ENCODE measurements around the gene PDIA4.
"Not testable (repeated sequence)": the region's sequence is repeated elsewhere in the genome, so short reads cannot be mapped to it uniquely, and the experiment has no call there.

Gene PDIA4

DNA sequence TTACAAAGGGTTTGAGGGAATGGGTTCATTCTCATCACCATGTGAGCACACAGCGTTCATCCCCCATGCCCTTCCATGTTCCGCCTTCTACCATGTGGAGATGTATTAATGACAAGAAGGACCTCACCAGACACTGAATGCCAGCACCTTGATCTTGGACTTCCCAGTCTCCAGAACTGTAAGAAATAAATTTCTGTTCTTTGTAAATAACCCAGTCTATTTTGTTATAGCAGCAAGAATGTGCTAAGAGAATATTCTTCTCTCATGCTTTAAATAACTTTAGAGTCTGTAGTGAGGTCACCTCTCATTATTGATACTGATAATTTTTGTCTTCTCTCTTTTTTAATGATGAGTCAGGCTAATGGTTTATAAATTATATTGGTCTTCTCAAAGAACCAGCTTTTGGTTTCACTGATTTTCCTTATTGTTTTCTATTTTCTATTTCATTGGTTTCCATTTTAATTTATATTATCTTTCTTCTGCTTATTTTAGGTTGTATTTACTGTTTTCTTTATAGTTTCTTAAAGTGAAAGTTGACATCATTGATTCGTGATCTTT is 3.1 kb upstream of the PDIA4 start:
- no peak for DNase-seq (ENCODE audit: low spot score)

DNA sequence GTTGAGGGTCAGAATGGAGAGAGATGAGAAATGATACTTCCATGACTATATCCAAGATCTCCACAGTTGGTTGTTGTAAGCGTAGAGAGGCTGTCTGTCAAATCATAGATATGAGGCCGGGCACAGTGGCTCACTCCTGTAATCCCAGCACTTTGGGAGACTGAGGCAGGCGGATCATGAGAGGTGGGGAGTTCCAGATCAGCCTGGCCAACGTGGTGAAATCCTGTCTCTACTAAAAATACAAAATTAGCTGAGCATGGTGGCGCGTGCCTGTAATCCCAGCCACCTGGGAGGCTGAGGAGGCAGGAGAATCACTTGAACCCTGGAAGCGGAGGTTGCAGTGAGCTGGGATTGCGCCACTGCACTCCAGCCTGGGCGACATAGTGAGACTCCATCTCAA is 2.1 kb upstream of the PDIA4 start:
- not testable (repeated sequence) for DNase-seq (ENCODE audit: low spot score)

DNA sequence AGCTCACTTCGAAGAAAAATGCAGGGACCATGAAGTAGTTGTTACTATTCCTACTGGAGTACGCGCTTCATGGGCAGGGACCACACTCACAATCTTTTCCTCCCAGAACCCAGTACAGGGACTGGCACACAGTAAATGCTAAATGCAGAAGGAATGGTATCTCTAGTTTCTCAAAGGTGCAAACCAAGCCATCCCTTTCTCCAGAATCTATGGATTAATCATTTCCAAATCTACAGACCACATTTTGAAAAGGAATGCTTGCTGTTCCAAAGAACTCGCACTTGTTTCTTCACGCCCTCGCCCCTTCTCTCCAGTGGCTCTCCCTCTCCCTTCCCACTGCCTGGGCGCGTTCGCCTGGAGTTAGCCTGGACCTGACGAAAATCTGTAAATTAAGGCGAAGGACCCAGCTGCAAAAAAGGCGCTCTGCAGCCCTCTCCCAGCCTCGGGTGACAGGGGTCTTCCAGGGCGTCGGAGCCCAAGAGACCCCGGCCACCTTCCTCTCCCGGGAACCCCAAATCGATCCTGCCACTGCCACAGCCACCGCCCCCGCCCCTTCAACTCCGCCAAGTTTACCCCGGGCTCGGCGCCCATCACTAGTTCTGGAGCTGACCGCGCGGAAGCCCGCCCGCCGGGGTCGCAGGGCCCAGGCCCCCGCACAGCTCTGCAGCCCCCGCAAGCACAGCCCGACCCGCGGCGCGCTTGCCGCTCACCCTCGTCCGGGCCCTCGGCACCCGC is 527 bp downstream of the PDIA4 start:
- DNase-seq (ENCODE audit: low spot score): peak; percentile 41

DNA sequence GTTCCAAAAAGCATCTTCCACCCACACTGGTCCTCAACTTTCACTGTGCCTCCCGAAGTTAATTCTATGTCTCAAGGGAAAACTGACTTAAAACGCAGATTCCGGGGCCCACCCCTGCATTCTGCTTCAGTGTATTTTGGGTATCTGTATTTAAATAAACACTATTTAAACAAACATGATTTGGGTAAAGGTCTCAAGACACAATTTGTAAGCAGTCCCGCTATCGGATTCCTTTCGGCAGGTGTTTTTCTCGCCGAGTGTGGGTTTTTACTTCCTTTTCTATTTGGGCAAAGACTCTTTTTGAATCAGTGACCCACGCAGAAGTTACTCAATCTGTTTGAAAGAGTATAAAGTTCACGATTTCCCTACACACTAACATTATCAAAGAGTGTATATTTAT is 1.2 kb downstream of the PDIA4 start:
- DNase-seq (ENCODE audit: low spot score): peak; percentile 58

DNA sequence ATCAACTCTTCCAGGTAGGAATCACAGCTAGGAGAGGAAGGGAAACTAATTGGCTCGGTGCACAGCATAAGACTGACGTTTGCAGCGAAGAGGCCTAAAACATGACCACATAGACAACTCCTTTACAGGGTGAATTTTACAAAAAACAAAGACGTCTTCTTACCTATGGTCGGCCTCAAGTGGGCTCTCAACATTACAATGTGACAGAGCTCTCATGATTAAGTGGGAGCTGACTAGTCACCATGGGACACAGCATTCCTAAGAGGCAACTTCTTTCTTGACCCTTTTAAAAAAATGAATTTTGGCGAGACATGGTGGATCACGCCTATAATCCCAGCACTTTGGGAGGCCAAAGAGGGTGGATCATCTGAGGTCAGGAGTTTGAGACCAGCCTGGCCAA is 4.6 kb downstream of the PDIA4 start:
- DNase-seq (ENCODE audit: low spot score): no peak

DNA sequence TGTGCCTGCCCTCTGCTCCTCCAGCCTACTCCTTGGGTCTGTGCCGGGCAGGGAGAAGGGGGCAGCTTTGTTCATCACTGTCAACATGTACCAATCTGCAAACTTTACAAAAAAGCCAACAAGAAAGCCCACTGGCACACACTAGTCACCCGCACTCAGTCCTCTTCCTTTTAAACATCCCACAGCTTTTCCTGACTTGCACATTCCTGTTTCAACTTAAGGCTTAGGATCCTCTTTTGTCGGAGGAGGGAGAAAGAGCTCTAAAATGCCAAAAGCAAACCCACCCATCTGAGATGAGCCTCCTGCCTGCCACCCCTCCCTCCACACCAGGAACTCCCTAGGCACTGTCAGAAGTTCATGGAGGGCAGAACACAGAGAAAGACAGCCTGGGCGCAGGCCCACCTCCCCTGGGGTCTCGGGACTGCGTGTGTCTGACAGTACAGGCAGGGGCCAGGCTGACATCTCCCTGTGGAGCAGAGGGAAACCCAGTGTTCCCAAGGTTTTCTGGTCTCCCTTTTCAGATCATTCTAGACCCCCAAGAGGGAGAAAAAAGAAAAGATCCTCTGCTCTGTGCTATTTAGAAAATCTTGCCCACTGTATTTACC is 5.4 kb downstream of the PDIA4 start:
- no peak for DNase-seq (ENCODE audit: low spot score)

DNA sequence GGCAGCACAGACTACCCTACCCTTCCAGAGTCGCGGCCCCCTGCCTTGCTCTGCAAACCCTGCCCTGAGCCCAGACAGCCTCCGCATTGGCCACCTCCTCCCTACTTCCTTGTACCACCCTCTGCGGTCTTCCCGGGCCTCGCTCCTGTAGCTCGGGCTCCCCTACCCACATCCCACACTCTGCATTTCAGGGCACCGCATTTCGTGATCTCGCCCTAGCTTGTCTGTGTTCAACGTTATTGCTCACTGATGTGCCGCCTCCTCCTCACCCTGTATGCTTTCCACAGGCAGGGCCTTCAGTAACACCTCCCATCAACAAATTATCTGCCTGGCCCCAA is 6.6 kb downstream of the PDIA4 start:
- DNase-seq (ENCODE audit: low spot score): no peak

DNA sequence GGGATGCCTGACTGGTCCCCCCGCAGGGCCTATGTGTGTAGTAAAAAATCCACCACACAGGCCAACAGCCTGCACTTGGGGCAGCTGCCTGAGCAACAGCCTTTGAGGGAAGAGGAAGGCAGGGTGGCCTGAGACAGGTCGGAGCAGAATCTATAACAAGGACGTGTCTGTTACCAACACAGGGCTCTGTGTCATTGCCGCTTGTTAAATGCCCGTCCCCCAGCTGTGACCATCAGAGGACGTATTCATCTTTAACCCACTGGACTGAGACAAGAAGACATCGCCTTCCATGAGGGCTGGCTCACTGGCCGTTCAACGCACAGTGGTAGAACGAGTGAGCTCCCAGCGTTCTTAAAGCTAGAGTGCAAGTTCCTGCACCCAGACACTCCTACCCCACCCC is 7.8 kb downstream of the PDIA4 start:
- DNase-seq (ENCODE audit: low spot score): no peak

DNA sequence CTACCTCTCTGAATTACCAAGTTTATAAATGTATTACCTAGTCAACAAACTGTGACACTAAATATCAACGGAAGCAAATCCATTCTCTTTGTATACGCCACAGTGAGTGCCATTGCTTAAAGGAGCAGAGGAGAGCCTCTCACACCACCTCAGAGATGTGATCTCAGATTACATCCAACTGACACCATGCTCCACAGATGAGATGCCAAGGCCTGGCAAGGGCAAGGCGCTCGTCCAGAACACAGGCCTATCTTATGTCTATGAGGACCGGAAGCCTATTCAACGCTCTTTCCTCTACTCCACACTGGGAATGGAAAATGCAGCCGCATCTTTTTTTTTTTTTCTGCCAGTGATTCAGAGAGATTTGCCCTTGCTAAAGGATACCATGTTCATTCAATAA is 11.4 kb downstream of the PDIA4 start:
- no peak for DNase-seq (ENCODE audit: low spot score)

DNA sequence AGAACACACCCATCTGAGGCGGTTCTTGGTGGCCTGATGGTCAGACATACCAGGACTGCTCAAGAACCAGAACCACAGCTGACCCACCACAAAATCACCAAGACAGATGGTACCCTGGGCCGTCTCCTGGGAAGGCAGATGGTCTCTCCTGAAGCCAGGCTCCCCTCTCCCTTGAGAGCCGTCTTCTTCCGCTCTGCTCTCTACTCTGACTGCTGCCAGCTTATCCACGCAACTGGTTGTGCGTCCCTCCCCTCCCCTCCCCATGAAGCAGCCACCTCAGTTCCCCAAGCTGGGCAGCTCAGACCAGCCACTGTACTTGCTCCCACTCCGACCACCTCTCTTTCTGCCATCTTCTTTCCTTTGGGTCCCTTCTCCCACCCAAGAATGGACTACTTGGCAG is 14.0 kb downstream of the PDIA4 start:
- no peak for DNase-seq (ENCODE audit: low spot score)

DNA sequence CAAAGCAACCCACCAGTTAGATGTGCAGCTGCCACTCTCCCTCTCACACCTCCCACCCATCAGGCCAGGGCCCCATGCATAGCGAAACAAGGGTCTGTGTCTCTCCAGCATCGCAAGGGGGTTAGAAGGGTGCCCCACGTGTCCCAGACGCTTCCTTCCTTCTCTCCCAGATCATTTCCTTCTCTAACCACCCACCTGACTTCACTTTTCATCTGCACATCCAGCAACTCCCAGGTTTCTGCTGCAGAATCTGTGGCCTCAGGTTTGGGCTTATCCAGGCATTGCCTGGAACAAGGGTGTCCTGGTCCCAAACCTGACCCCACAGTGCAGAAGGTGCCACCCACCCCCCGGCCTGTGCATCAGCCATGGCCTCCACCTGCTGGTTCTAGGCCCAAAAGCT is 14.4 kb downstream of the PDIA4 start:
- no peak for DNase-seq (ENCODE audit: low spot score)

DNA sequence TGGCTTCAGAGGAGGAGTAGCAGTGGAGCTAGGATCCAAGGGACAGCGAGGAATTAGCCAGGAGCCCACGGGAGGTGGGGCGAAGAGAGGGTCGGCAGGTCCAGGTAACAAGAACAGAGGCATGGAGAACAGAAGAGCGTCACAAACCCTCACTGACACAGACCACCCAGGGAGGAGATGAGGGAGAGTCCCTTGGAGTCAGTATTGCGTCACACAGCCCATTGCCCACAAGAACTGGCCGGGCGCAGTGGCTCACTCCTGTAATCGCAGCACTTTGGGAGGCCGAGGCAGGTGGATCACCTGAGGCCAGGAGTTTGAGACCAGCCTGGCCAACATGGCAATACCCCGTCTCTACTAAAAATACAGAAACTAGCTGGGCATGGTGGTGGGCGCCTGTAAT is 15.6 kb downstream of the PDIA4 start:
- DNase-seq (ENCODE audit: low spot score): not testable (repeated sequence)

DNA sequence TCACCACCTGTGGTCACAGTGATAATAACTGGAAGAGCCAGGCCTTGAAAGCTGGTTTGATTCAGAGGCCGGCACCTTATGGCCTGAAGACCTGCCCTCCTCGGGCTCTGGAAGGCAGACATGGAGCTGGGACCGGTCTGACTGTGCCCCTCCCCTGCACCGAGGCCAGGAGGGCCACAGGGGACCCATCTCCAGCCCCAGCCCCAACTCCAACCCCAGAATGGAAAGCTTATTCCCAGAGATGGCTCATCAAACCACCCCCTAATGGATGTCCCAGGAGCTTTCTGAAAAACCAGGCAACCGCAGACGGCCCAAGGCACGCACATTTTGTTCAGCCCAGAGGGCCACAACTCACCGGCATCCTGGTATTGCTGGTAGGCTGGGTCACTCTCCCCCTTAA is 16.8 kb downstream of the PDIA4 start:
- DNase-seq (ENCODE audit: low spot score): no peak

DNA sequence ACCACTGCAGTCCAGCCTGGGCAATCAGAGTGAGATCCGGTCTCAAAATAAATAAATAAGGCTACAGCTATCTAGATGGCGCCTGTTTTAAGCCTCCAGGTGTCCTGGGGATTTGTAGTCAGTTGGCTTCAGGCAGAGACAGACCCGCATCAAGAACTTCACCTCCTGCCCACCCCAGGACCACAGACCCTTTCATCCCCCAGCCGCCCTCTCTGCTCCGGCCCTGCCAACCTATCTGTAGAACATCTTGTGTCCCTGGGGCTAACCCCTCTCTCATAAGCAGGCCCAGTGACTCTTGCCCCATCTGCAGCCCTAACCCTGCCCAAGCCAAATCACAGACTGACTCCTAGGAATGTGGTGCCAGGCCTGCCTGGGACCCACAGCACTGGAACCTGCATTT is 17.9 kb downstream of the PDIA4 start:
- no peak for DNase-seq (ENCODE audit: low spot score)

DNA sequence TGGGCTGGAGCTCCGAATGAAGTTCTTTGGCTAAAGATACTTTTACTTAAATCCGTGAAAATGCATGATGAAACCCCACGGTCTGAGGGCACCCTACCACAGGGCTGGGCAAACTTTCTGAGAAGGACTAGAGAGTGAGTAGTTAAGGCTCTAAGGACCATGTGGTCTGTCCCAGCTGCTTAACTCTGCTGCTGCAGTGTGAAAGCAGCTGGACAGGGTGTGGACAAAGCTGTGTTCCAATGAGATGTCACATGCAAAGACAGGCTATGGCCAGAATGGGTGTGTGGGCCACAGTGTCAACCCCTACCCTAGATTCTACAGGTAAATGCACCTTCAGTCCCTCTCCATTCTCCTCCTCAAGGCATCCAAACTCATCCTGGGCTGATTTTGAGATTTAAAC is 18.8 kb downstream of the PDIA4 start:
- DNase-seq (ENCODE audit: low spot score): no peak

DNA sequence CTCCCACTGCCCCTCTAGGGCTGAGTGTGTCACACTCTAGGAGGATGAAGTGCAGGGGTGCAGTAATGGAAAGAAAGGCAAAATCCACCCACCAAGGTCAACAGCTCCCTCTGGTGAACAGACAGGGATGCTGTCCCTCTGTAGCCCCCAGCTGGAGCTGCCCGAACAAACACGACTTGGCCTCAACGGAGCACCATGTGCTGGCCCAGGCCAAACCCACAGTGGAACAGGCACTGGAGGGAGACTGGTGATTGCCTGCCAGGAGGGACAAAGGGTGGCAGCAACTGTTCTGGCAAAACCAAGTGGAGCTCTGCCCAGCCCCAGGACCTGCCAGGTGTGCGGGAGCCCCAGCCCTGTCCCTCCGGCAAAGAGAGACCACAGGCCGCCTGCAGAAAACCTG is 20.7 kb downstream of the PDIA4 start:
- peak; percentile 44 for DNase-seq (ENCODE audit: low spot score)

DNA sequence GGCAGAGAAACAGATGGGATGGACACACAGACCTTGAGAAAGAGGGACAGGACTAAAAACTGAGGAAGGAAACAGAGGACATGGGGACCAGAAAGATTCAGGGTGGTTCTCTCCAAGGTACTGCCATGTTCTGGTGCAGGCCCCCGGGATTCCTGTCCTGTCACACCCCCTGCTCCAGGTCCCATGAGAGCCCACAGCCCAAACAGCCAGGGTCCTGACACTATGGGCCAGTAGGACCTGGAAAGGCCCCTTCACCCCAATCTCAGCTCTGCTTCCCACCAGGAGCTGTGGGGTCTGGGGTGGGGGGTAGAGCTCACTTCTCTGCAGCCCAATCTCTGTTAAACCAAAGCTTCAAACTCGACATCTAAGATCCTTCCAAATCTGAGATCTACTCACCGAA is 21.2 kb downstream of the PDIA4 start:
- DNase-seq (ENCODE audit: low spot score): no peak

DNA sequence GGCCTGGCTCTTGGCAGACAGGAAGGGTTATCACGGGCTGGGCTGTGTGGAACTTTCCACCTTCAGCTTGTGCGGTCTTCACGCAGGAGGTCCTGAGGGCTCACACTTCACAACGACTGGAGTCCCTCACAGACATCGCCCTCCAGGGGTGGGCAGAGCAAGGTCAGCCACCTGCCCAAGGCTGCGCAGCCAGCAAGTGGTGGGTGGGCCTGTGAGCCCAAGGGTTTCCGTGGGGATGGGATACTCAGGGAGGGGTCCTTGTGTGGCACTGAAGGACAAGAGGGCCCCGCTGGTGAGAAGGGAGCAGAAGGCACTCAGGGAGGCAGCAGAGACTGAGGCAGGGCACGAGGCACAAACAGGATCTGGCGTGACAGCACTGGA is 22.0 kb downstream of the PDIA4 start:
- no peak for DNase-seq (ENCODE audit: low spot score)

DNA sequence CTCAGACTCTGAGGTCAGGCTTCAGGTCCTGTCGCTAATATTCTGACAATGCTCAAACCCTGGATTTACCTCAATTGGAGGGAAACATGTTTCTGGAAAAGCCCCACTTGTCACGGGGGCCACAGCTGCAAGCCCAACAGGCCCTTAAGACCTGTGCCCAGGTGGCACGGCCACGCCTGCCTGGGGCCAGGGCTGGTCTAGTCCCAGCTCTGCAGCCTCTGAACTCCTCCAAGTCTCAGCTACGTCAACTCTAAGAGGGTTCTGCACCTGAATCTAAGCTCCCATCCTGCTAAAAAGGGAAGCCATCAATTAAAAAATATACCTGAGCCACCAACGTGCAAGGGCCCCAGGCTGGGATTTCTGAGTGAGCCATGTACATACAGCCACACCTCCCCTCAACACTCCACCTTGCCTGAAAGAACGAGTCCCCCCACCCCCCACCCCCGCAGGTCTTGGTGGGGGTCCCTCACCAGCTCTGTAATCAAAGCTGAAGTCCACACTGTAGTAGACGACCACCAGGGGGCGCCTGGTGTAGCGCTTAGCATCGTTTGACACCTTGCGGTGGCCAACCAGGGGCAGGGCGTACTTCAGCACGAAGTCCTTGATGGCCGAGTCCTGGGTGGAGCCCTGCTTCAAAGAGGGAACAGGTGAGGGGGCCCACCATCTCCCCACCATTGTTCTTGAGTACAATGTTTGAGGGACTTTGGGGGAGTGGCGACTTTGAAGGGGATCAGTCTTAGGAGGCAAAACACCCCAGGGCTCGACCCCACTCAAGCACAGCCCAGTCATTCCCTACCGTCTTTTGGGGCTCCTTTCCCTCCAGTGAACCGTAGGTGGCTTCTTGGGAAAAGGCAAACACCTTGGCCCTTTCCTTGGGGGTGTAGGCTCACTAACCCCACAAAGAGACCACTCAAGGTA is 22.6 kb downstream of the PDIA4 start:
- peak; percentile 88 for DNase-seq (ENCODE audit: low spot score)

DNA sequence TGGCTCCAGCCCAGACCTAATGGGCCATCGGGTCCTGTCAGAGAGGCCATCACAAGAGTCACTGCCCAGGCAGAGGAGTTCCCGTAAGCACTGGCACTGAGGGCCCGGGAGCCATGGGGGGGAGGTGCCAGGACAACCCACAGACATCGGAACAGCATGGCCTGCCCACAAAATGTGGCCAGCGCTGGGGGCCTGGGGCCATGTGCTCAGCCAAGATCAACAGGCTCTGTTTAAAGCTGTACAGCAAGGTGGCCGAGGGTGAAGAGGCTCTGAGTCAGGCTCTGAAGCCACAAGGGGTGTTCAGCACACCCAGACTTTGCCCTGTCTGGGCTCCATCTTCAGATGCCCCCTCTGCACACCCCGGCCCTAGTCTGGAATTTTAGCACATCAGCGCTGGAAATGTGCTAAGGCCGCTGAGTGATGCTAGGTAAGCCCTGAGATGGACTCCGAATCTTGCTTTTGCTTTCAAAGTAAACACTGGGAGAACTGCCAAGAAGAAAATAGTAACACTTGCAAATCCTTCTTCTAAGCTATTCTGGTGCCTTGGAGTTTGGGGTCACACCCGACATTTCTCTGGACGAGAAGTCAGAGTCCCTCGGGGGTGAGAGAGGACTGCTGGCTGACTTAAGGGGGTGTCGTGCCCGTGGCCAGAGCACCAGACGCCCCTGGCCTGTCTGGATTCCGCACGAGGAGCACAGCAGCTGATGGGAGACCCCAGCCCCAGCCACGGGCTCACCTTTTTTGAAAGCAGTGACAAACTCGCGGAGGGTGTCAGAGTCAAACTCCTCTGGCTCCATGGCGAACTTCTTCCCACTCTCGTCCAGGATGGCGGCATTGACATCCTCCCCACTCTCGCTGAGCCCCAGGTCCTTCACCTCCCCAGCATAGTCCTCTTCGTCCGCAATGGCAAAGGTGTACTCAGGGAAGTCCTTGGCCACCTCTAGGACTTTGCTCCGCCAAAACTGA is 23.6 kb downstream of the PDIA4 start:
- no peak for DNase-seq (ENCODE audit: low spot score)

DNA sequence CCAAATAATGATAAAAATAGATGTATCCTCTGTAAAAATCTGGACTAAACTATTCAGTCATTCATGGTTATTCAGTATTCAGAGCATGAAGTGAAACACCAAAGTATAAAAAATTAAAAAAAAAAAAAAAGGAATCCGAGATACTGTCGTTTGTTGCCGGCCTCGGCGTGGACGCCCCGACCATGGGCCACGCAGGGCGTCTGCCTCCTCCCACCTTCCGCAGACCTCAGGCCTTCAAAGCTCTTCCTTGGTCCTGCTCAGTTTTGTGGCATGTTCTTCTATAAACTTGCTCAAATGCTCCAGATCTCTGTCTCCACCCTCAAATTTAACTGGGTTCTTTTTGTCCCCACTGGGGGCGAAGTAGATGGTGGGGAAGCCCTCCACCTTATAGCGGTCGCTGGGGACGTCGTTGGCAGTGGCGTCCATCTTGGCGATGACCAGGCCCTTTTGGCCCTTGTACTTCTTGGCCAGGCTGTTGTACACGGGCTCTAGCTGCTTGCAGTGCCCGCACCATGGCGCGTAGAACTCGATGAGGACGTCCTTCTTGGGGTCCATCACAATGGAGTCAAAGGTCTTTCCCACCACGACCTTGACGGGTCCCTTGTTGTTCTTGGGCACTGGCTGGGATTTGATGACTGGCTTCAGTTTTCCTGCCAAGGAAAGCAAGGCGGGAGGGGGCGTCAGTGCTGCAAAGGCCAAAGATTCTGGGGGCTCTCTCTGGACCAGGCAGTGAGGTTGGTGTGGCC is 24.6 kb downstream of the PDIA4 start:
- no peak for DNase-seq (ENCODE audit: low spot score)

Data from NAMALWA (cell line).